ENCODE data around the gene ST8SIA1.

GRCh38 chr12:22283508-22283907 is 51.0 kb downstream of the ST8SIA1 start:
- TF ChIP-seq FOXM1 (IDR thresholded peaks at IDR 0.05; ENCODE audit: borderline replicate concordance) (no peak), FOXA1 (IDR thresholded peaks at IDR 0.05) (no peak), L3MBTL2 (conservative IDR thresholded peaks at IDR 0.05) (no peak), FOXK2 (IDR thresholded peaks at IDR 0.05) (no peak), SP1 (IDR thresholded peaks at IDR 0.05) (no peak), BHLHE40 (IDR thresholded peaks at IDR 0.05; ENCODE audit: borderline replicate concordance) (no peak), LEF1 (IDR thresholded peaks at IDR 0.05; ENCODE audit: borderline replicate concordance) (no peak), NFRKB (IDR thresholded peaks at IDR 0.05) (no peak), TARDBP (IDR thresholded peaks at IDR 0.05) (no peak), HDGF (IDR thresholded peaks at IDR 0.05; ENCODE audit: borderline replicate concordance) (no peak), ZNF384 (IDR thresholded peaks at IDR 0.05) (no peak)
